ENCODE data around the gene FAM53B.

The FAM53B gene

GRCh38 chr10:124731551-124731950, 12.6 kb downstream of the FAM53B start:
- no peak for TF ChIP-seq CTCF (IDR thresholded peaks at IDR 0.05; ENCODE audit: low read depth, low read length)
- DNase-seq (ENCODE audit: extremely low read depth, low read depth) = no peak

GRCh38 chr10:124730790-124731189, 13.4 kb downstream of the FAM53B start:
- TF ChIP-seq CTCF (IDR thresholded peaks at IDR 0.05; ENCODE audit: low read depth, low read length) = no peak
- no peak for DNase-seq (ENCODE audit: extremely low read depth, low read depth)

GRCh38 chr10:124728830-124729661, 15.1 kb downstream of the FAM53B start:
- no peak for TF ChIP-seq CTCF (IDR thresholded peaks at IDR 0.05; ENCODE audit: low read depth, low read length)
- no peak for DNase-seq (ENCODE audit: extremely low read depth, low read depth)

- no peak for TF ChIP-seq CTCF (IDR thresholded peaks at IDR 0.05; ENCODE audit: low read depth, low read length)
- no peak for DNase-seq (ENCODE audit: extremely low read depth, low read depth)
These were observed 15.9 kb downstream of the FAM53B start for GRCh38 chr10:124728071-124728829.

GRCh38 chr10:124727361-124727960, 16.7 kb downstream of the FAM53B start:
- no peak for DNase-seq (ENCODE audit: extremely low read depth, low read depth)
- no peak for TF ChIP-seq CTCF (IDR thresholded peaks at IDR 0.05; ENCODE audit: low read depth, low read length)

GRCh38 chr10:124725791-124726190, 18.4 kb downstream of the FAM53B start:
- DNase-seq (ENCODE audit: extremely low read depth, low read depth) = no peak
- no peak for TF ChIP-seq CTCF (IDR thresholded peaks at IDR 0.05; ENCODE audit: low read depth, low read length)

- no peak for DNase-seq (ENCODE audit: extremely low read depth, low read depth)
- no peak for TF ChIP-seq CTCF (IDR thresholded peaks at IDR 0.05; ENCODE audit: low read depth, low read length)
These were observed 19.0 kb downstream of the FAM53B start for GRCh38 chr10:124725171-124725631.

Data from AG09319 (cell line).